ENCODE measurements around the gene CCND2.

Gene CCND2

GRCh38 chr12:4277857-4278256 is 4.3 kb downstream of the CCND2 start:
- DNase-seq: no peak

GRCh38 chr12:4278329-4279197 is 5.0 kb downstream of the CCND2 start:
- DNase-seq: no peak

- no peak for DNase-seq
Observed at GRCh38 chr12:4279198-4279690, 5.7 kb downstream of the CCND2 start.

GRCh38 chr12:4280351-4281163 is 7.0 kb downstream of the CCND2 start:
- DNase-seq: no peak

- DNase-seq: no peak
Observed at GRCh38 chr12:4281173-4281654, 7.7 kb downstream of the CCND2 start.

DNA sequence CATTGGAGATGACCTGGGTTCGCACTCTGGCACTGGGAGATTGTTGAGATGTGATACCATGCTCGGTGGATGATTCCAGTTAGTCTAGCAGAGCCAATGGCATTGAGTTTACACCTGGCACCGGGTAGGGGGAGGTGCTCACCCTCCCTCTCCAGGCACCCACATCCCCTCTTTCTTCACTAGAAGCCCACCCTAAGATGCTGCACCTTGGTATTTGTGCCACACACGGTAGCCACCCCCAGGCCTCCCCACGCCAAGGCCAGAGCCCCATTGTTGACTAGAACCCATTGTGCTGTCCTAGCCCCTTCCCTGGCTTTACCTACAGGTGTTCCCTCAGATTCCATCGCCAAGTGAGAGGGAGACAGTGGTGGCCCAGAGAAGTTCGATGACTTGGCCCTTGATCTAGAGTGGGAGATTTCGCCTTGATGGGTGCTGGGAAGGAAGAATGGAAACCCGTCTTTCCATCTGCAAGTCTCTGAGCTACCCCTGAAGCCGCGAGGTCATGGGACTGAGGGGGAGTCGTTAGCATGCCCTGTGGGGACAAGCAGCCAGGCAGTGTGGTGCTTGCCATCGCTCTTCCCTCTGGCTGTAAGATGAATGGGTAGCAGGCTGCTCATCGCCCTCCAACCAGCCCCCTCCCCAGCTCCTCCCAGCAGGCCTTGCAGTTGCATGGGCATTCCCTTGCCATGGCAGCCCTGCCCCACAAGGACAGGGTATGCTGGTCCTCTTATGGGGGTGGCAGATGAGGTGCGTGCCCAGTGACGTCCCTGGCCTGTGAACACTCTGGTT is 8.7 kb downstream of the CCND2 start:
- DNase-seq: no peak

DNA sequence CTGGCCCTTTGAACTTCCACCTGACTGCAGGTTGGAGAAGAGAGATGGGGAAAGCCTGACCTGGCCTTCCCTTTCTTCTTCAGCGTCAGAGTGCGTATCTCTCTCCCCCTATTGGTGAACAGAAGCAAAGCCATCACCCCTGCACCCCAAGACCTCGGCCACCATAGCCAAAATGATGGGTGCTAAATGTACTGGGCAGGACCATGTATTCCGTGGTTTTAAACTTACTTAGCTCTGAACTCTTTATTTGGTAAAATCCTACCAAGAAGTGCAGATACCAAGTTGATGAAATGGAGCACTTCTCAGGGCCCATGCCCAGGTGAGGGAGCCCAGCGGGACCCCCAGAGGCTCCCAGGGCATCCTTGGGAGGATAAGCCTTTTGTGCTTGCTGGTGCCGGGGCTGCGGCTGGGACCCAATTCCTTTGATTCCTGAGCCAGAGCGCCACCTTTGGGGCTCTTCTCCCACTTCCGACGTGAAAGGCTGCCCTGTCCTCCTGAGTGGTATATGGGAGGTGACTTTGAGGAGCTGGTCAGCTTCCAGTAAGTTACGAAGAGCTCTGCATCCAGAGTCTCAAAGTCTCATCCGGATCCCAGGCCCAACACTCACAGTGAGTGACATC is 9.4 kb downstream of the CCND2 start:
- DNase-seq: no peak

GRCh38 chr12:4283512-4284255 is 10.1 kb downstream of the CCND2 start:
- DNase-seq: no peak

- DNase-seq: no peak
Observed at GRCh38 chr12:4284306-4284705, 10.7 kb downstream of the CCND2 start.

- no peak for DNase-seq
Observed at GRCh38 chr12:4285070-4285469, 11.5 kb downstream of the CCND2 start.

DNA sequence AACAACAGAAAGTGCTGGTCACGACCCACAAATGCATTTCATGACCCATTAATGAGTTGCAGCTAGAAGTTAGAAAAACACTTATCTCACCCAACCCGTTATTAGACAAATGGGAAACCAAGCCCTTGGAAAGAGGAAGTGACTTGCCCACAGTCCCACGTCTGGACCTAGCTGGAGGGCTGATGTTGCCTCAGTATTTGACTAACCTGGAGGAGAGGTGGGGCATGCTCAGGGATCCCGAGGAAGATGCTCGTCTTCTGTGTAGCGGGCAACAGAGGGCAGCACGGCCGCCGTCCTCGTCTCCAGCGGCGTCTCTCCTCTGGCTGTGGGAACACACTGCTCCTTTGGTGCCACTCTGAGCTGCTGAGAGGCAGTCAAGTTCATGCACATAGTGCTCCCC is 12.7 kb downstream of the CCND2 start:
- DNase-seq: no peak

GRCh38 chr12:4286771-4287317 is 13.3 kb downstream of the CCND2 start:
- DNase-seq: no peak

DNA sequence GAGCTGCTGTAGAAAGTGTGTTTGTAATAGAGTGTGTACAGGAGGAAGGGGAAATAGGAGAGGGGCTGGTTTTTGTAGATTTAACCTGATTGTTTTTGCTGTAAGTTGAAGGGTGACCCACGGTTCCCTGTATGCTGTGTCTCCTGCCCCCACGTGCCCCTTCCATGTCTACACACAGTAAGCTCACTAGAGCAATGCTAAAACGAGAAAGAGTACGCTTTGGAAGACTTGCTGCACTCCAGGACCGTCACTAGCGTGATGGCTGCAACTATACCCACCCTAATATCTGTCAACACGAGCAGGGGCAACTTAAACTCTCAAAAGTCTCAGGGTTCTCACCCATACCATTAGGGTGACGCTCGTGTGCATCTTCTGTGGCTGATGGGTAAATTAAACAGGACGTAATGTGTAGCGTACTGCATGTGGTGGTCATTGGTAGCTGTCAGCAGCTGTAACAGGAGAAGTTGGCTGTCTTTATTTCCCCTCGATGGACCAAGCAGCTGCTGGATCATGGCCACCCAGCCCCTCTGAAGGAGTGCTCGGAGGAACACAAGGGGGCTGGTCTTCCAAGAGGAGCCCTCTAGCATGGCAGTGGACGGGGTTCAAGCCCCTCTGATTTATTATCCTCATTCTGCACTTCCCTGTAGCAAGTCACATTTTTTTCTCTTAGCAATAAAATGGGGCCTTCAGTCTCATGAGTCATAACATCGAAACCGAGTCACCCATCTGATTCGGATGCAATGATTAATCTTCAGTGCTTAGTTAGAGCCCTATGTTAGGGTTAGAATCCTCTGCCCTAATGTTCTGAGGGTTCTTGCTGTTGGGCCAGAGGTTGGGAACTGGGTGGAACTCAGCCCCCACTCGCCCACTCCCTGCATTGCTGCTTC is 14.0 kb downstream of the CCND2 start:
- no peak for DNase-seq

GRCh38 chr12:4288296-4289131 is 15.0 kb downstream of the CCND2 start:
- DNase-seq: no peak

DNA sequence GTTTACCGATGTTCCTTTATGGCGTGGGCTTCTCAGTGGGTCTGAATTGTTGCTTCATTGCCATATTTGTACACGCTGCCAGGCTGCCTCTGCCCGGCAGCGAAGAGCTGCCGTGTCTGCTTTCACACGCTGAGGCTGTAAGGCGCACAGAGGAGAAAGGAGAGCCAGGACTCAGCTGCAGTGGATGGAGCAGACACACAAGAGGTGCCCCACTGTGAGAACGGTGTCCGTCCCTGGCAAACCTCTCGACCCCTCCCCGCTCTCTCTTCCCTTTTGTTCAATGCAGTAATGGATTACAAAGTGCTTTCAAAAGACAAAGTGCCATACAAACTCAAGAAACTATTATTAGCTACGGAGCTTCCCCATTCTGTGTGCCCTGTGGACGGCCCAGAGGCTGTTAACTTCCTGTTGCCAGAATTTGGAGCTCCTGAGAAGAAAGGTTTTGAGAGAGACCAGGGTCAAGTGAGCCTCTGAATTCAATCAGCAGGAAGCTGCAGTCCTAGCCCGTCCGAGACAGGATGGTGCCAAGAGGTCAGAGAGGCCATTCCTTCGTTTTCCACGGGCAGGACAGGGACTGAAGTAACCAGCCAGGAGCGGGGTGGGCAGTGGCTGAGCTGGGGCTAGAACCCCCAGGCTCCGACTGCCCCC is 15.8 kb downstream of the CCND2 start:
- no peak for DNase-seq

GRCh38 chr12:4289998-4290790 is 16.6 kb downstream of the CCND2 start:
- DNase-seq: no peak

DNA sequence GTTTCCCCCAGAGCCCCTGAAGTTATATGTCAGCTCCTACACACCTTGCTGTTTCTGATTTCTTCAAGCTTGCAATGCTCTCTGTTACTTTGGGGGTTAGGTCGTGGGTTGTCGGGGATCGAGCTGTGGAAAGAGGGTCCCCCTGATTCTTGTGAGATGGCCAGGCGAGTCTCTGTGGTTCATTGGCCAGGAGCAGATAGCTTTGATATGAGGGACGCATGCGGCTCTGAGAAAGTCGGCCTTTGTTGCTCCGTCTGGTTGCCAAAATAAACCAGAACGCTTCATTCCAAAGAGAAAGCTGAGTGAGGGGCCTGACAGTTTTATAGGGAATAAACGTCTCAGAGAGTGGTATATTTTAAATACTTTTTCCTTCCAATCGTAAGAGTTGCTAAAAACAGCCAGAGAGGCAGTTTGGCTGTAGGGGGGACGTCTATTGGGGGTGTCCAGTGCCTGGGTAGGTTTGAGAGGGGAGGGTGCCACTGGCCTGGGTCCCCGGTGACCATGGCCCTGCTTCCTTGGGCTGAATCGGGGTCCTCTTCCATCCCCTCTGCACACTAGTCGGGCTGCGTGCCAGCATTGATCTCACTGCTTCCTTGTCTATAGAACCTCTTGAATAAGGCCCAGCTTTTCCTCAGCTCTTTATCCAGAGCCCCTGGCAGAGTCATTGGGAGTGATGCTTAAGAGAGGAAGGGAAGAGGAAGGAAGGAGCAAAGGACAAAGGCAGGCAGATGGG is 18.9 kb downstream of the CCND2 start:
- DNase-seq: no peak
